Measurements from ENCODE around the gene ANAPC5.
"Not testable (repeated sequence)": the region's sequence is repeated elsewhere in the genome, so short reads cannot be mapped to it uniquely, and the experiment has no call there.

The ANAPC5 gene

DNA sequence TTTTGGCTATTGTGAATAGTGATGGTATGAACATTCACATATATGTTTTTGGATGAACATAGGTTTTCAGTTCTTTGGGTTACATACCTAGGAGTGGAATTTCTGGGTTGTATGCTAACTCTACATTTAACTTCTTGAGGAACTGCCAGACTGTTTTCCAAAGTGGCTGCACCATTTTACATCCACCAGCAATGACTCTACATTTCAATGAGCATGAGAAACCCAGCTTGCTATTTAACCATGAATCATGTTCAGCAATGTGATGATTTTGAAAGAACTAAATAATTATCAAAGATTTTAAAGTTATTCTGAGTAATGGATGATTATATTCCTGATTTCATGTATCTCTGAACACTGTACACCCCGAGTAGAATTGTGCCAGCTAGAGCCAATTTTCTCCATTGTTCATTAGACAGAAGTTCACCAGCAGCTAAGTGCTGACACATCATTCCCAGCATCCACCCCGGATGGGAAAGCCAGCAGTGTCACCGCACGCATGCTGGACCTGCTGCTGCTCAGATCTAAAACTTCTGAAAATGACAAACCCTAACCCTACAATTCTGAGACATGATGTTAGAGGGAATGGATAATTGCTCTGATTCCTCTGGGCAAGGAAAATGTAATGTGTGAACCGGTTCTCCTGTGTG is 13.3 kb upstream of the ANAPC5 start:
- no peak for DNase-seq

- no peak for DNase-seq
Measured at GRCh38 chr12:121364683-121365121, 12.5 kb upstream of the ANAPC5 start.

DNA sequence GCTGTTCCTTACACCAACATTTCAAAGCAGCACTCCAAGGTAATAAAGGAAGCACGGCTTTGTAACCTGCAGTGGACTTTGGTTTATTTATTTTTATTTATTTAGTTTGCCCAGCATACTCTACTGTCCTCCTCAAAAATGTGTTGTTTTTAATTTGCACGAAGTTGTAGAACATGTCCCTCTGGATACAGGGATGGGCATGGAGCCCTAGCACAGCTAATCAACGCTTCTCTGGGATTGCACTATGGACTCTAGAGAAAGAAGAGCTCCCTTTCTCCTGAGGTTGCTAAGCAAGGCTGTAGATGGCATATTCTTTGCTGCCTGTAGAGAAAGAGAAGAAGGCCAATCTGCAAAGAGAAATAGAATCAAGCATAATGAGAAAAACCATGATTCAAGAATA is 5.9 kb upstream of the ANAPC5 start:
- DNase-seq = no peak

DNA sequence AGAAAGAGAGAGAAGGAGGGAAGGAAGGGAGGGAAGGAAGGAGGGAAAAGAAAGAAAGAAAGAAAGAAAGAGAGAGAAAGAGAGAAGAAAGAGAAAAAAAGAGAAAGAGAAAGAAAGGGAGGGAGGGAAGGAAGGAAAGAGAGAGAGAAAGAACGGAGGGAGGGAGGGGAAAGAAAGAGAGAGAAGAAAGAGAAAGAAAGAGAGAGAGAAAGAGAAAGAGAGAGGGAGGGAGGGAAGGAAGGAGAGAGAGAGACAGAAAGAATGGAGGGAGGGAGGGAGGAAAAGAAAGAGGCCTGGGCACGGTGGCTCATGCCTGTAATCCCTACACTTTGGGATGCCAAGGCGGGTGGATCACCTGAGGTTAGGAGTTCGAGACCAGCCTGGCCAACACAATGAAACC is 5.1 kb upstream of the ANAPC5 start:
- DNase-seq = no peak

- DNase-seq = no peak
Measured at GRCh38 chr12:121356657-121357056, 4.4 kb upstream of the ANAPC5 start.

- DNase-seq = no peak
Measured at GRCh38 chr12:121355818-121356217, 3.6 kb upstream of the ANAPC5 start.

GRCh38 chr12:121352682-121353018 is 439 bp upstream of the ANAPC5 start:
- peak; percentile 68 for DNase-seq

GRCh38 chr12:121346747-121347146 is 5.5 kb downstream of the ANAPC5 start:
- DNase-seq = no peak

GRCh38 chr12:121345151-121345815 is 6.9 kb downstream of the ANAPC5 start:
- DNase-seq = no peak

DNA sequence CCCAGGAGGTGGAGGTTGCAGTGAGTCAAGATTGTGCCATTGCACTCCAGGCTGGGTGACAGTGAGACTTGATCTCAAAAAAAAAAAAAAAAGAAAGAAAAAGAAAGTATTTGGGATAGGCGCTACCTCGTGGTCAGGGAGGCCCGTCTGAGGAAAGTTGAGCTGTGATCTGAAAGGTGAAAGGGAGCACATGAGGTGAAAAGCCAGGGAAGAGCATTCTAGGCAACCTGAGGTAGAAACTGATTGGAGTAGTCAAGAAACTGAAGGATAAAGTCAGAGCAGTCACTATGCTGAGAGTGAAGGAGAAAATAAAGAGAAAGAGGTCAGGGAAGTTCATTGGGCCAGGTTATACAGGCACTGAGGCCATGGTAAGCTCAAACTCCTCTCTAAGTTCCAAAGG is 7.7 kb downstream of the ANAPC5 start:
- no peak for DNase-seq

GRCh38 chr12:121337416-121337815 is 14.8 kb downstream of the ANAPC5 start:
- no peak for DNase-seq

DNA sequence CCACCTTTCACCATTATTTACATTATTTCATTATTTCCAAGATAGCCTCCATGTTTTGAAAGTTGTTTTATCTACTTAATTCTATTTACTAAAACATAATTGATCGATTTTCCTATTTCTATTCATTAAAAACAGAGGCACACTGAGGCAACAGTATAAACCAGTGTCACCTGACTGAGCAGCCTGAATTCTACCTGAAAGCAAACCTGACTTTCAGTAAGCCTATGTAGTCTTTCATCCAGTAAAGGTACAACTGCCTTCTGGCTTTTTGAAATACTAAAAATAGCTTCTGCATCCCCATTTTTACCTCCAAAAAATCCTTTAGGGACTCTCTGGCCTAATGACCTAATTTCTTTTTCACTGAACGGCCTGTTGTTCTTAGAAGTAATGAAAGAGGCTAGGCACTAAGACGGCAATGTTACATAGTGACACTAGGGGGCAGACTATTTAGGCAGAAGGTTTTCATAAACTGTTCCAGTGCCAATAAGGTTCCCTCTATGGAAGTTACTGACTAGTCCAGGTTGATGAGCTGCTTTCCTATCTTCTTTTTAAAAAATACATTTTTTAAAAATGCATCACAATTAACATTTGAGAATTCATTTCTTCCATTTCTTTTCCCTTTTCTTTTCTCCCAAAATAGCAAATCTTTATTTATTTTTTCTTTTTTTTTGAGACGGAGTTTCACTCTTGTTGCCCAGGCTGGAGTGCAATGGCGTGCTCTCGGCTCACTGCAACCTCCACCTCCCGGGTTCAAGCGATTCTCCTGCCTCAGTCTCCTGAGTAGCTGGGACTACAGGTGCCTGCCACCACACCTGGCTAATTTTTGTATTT is 17.5 kb downstream of the ANAPC5 start:
- DNase-seq = peak; percentile 85

DNA sequence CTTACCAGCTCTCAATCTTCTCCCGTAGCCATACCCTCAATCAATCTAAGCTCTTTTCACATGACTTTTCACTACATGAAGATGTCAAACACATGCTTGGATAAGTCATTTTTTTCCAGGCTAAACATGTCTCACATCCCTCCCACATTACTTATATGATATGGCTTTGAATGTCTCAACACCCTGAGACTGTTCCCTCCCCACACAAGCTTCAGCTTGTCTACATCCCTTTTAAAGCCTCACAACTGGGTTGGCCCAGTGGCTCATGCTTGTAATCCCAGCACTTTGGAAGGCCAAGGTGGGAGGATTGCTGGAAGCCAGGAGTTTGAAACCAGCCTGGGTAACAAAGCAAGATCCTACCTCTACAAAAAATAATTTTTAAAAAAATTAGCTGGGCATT is 18.5 kb downstream of the ANAPC5 start:
- no peak for DNase-seq

- DNase-seq = no peak
Measured at GRCh38 chr12:121331248-121331647, 21.0 kb downstream of the ANAPC5 start.

DNA sequence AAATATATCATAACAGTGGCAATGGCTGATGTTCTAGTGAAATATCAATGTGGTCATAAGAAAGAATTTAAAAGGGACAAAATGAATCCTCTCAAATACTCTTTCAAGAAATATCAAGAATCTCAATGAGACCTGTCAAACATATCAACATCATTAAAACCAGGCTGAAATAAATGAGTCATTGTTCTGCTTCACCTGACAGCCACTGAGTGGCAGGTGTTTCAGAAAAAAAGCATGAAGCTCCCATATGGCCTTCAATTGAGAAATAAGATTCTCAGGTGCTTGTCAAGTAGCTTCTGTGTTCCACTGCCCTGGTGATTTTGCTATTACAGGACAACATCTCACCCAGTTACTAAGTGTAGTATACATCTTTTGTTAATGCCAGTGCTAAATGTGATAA is 21.5 kb downstream of the ANAPC5 start:
- DNase-seq = no peak

DNA sequence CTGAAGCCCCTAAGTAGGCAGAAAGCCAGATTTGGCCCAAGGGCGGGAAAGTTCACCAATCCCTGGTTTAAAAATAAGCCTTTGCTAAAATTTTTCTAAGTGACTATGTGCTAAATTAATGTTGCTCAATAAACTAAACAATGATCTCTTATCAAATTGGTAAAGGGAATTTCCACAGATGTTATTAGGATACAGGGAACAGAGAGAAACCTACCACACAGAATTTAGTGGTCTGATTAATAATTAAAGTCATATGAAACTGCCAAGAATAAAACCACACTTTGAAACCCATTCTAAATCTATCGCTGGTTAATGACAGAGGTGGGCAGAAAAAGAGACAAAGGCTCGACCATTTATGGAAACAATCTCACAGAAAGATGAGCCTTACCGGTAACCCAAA is 22.0 kb downstream of the ANAPC5 start:
- DNase-seq = no peak

DNA sequence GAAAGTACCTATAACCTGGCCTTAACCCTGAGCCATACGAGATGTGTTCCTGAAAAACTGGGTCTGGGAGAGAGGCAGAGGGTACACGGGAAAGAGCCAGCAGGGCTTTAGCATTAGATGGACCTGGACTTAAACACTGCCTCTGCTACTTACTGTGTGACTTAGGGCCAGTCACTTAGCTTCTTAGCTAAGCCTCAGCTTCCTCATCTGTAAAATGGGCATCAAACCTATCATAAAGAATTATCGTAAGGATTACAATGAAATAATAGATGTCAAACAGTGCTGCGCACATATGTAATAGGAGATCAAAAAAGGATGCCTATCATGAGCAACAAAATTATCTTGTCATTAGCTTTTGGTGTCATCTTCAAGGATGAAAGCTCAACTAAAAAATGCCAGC is 23.6 kb downstream of the ANAPC5 start:
- no peak for DNase-seq

- DNase-seq = no peak
Measured at GRCh38 chr12:121326996-121327674, 25.1 kb downstream of the ANAPC5 start.

DNA sequence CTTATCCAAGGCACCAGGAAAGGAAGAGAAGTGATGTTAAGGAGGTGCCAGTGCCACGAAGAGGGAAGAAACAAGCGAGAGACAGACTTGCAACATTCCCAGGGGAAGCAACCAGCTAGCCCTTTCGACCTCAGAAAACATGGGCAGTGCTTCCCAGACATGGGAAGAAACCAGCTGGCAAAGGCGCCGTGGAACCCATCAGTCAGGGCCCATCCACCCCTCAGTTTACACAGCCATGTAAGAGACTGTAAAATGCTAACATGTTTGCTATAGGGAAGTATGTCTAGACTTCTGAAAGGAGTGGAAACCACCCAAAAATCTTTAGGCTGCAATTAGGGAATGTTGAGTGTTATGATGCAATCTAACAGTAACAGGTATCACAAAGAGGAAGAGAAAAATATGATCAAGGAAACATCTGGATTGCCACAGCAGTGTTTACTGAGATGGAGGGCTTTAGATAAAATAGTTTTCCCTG is 26.3 kb downstream of the ANAPC5 start:
- DNase-seq = no peak

GRCh38 chr12:121323908-121324307 is 28.3 kb downstream of the ANAPC5 start:
- DNase-seq = no peak

DNA sequence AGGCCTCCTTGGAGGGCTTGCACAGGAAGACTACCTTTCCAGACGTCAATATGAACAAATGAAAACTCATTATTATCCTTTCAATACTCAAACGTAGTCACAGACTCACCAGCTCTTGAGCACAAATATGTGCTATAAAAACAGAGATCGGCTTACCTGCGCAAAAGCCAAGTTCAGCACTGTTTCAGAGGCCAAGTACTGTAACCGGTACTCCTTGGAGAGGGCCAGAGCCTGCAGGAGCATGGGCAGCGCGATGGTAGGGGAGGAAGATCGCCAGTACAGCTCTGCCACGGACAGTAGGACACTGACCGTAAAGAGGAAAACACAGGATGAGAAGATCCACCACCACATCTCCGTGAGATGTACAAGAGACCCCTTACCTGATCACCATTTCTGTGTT is 34.1 kb downstream of the ANAPC5 start:
- DNase-seq = no peak

GRCh38 chr12:121314431-121314830 is 37.8 kb downstream of the ANAPC5 start:
- no peak for DNase-seq

- not testable (repeated sequence) for DNase-seq
Measured at GRCh38 chr12:121310231-121310630, 42.0 kb downstream of the ANAPC5 start.
